Measurements from ENCODE around the gene PAQR8. TPM values are rescaled to one million over a fixed set of nuclear protein-coding genes. Genes with fewer than 3 reads are reported as not detected.

The PAQR8 gene
- total RNA-seq, 1 experiment from 2014 or later = 0.44 TPM

DNA sequence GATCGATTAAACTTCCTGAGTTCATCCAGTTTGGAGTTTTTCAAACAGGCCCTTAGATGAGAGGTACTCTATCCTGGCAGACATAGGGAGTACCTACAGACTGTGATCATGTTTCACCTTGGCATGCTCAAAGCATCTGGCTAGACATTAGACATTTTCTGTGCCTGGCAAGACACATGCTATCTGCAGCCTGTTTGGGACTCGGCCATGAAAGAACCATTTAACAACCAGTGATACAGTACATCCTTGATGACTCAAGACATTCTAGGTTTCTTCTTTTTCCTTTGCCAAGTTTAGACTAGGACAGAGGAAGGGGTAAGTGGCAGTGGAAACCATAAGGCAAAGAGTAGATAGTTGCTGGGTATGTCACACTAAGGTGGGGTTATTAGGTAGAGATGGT is 15.4 kb upstream of the PAQR8 start:
- peak; percentile 89 for ATAC-seq
- no peak for TF ChIP-seq CTCF (conservative IDR thresholded peaks at IDR 0.05; ENCODE audit: low read depth, low read length)
- no peak for TF ChIP-seq EZH2phosphoT487 (IDR thresholded peaks at IDR 0.05; ENCODE audit: borderline replicate concordance, low read length)
- no peak for TF ChIP-seq EZH2 (IDR thresholded peaks at IDR 0.05; ENCODE audit: low read length, unreplicated experiment)
- no peaks in the 10 kb centered on the region for H3K27me3 ChIP-seq (ENCODE audit: low read length)
- no peak overlapping the region for H2AFZ ChIP-seq (ENCODE audit: low read length)
- no peaks in the 10 kb centered on the region for H3K9me2 ChIP-seq (replicated peaks; ENCODE audit: low read length)
- no peaks in the 10 kb centered on the region for H3K9me3 ChIP-seq (ENCODE audit: low read length)
- no peak overlapping the region for H3K4me3 ChIP-seq (ENCODE audit: low read length)
- H3K27ac ChIP-seq (ENCODE audit: low read length) = no peak overlapping the region
- CTCF ChIA-PET = no interaction called here
- no peaks in the 10 kb centered on the region for H4K20me1 ChIP-seq (ENCODE audit: low read length)
- no peak overlapping the region for H3K9ac ChIP-seq (ENCODE audit: low read length)
- H3K4me2 ChIP-seq (ENCODE audit: low read length) = no peak overlapping the region
- peaks cover 23% of the 10 kb centered on the region for H3K4me1 ChIP-seq (ENCODE audit: insufficient read depth, low read length)
- POLR2A ChIA-PET (ENCODE audit: unreplicated experiment) = interaction anchor here (0.6 kb wide), 1 partner anchor 62 kb away, joined by 3 read pairs; the partner anchor contains the start of gene MCM3
- no peaks in the 10 kb centered on the region for H3K79me2 ChIP-seq (ENCODE audit: low read length)
- no TSS peak for BruUV-seq (replicated peaks)
- intact Hi-C loops (cut with micrococcal nuclease) = no loop called here
- H3K36me3 ChIP-seq (ENCODE audit: low read depth, low read length) = no peaks in the 10 kb centered on the region
- no peaks in the 10 kb centered on the region for H3F3A ChIP-seq (ENCODE audit: low read length, unreplicated experiment)
- DNase-seq = peak; percentile 66

GRCh38 chr6:52347818-52348217 is 14.1 kb upstream of the PAQR8 start:
- no peaks in the 10 kb centered on the region for H4K20me1 ChIP-seq (ENCODE audit: low read length)
- BruUV-seq (replicated peaks) = no TSS peak
- TF ChIP-seq EZH2 (IDR thresholded peaks at IDR 0.05; ENCODE audit: low read length, unreplicated experiment) = no peak
- TF ChIP-seq EZH2phosphoT487 (IDR thresholded peaks at IDR 0.05; ENCODE audit: borderline replicate concordance, low read length) = no peak
- TF ChIP-seq CTCF (conservative IDR thresholded peaks at IDR 0.05; ENCODE audit: low read depth, low read length) = no peak
- no peak for ATAC-seq
- DNase-seq = no peak
- peaks cover 29% of the 10 kb centered on the region for H3K4me1 ChIP-seq (ENCODE audit: insufficient read depth, low read length)
- H3F3A ChIP-seq (ENCODE audit: low read length, unreplicated experiment) = peaks cover 6% of the 10 kb centered on the region
- no peak overlapping the region for H3K27ac ChIP-seq (ENCODE audit: low read length)
- H2AFZ ChIP-seq (ENCODE audit: low read length) = no peak overlapping the region
- intact Hi-C loops (cut with micrococcal nuclease) = no loop called here
- no peaks in the 10 kb centered on the region for H3K9me2 ChIP-seq (replicated peaks; ENCODE audit: low read length)
- no peaks in the 10 kb centered on the region for H3K36me3 ChIP-seq (ENCODE audit: low read depth, low read length)
- H3K4me3 ChIP-seq (ENCODE audit: low read length) = no peak overlapping the region
- no peaks in the 10 kb centered on the region for H3K9me3 ChIP-seq (ENCODE audit: low read length)
- no peaks in the 10 kb centered on the region for H3K27me3 ChIP-seq (ENCODE audit: low read length)
- no peaks in the 10 kb centered on the region for H3K79me2 ChIP-seq (ENCODE audit: low read length)
- CTCF ChIA-PET = no interaction called here
- no peak overlapping the region for H3K4me2 ChIP-seq (ENCODE audit: low read length)
- no peak overlapping the region for H3K9ac ChIP-seq (ENCODE audit: low read length)
- POLR2A ChIA-PET (ENCODE audit: unreplicated experiment) = no interaction called here

DNA sequence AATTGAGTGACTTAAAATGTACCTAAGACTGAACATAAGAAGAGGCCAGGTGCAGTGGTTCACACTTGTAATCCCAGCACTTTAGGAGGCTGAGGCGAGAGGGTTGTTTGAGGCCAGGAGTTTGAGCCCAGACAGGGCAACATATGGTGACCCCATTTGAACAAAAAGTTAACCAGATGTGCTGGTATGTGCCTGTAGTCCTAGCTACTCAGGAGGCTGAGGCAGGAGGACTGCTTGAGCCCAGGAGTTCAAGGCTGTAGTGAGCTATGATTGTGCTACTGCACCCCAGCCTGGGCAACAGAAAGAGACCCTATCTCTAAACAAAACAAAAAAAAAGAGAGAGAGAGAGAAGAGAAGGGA is 10.1 kb upstream of the PAQR8 start:
- intact Hi-C loops (cut with micrococcal nuclease) = loop anchor here (1.0 to 2.0 kb wide), 5 partner anchors 15 to 311 kb away; no protein-coding TSS in a partner anchor
- H3K27ac ChIP-seq (ENCODE audit: low read length) = peak overlapping the region; percentile 96
- H3K9ac ChIP-seq (ENCODE audit: low read length) = peak overlapping the region; percentile 68
- no TSS peak for BruUV-seq (replicated peaks)
- no peaks in the 10 kb centered on the region for H3K36me3 ChIP-seq (ENCODE audit: low read depth, low read length)
- DNase-seq (no peak), ATAC-seq (no peak)
- peaks cover 30% of the 10 kb centered on the region for H3K4me1 ChIP-seq (ENCODE audit: insufficient read depth, low read length)
- no peaks in the 10 kb centered on the region for H3K9me2 ChIP-seq (replicated peaks; ENCODE audit: low read length)
- TF ChIP-seq EZH2phosphoT487 (IDR thresholded peaks at IDR 0.05; ENCODE audit: borderline replicate concordance, low read length) = no peak
- TF ChIP-seq CTCF (conservative IDR thresholded peaks at IDR 0.05; ENCODE audit: low read depth, low read length) = no peak
- TF ChIP-seq EZH2 (IDR thresholded peaks at IDR 0.05; ENCODE audit: low read length, unreplicated experiment) = no peak
- peak overlapping the region; percentile 20; the same call in 1 of the 2 replicates for H3K4me3 ChIP-seq (ENCODE audit: low read length)
- no peaks in the 10 kb centered on the region for H3K27me3 ChIP-seq (ENCODE audit: low read length)
- no peaks in the 10 kb centered on the region for H3K9me3 ChIP-seq (ENCODE audit: low read length)
- ChIA-PET CTCF (interaction anchor here (0.6 to 1.5 kb wide), 4 partner anchors 10 to 67 kb away, joined by 5 to 13 read pairs (median 6); partner anchors contain the start of genes MCM3 and PAQR8), POLR2A (ENCODE audit: unreplicated experiment) (interaction anchor here (0.8 to 1.6 kb wide), 2 partner anchors 38 to 69 kb away, joined by 4 to 15 read pairs; no protein-coding TSS in a partner anchor)
- H3K79me2 ChIP-seq (ENCODE audit: low read length) = no peaks in the 10 kb centered on the region
- H4K20me1 ChIP-seq (ENCODE audit: low read length) = no peaks in the 10 kb centered on the region
- H3K4me2 ChIP-seq (ENCODE audit: low read length) = peak overlapping the region; percentile 68
- H3F3A ChIP-seq (ENCODE audit: low read length, unreplicated experiment) = peaks cover 12% of the 10 kb centered on the region
- H2AFZ ChIP-seq (ENCODE audit: low read length) = no peak overlapping the region

All from PC-3 (cell line).